ENCODE measurements around the gene ITGA3. TPM values are rescaled to one million over a fixed set of nuclear protein-coding genes. Genes with fewer than 3 reads are reported as not detected.
A peak's percentile ranks its signal among the peaks of the same experiment; 100 is the strongest.

Gene ITGA3
- total and polyA plus RNA-seq, 10 donors: 5.5 to 52.3 (median 32.8) TPM

DNA sequence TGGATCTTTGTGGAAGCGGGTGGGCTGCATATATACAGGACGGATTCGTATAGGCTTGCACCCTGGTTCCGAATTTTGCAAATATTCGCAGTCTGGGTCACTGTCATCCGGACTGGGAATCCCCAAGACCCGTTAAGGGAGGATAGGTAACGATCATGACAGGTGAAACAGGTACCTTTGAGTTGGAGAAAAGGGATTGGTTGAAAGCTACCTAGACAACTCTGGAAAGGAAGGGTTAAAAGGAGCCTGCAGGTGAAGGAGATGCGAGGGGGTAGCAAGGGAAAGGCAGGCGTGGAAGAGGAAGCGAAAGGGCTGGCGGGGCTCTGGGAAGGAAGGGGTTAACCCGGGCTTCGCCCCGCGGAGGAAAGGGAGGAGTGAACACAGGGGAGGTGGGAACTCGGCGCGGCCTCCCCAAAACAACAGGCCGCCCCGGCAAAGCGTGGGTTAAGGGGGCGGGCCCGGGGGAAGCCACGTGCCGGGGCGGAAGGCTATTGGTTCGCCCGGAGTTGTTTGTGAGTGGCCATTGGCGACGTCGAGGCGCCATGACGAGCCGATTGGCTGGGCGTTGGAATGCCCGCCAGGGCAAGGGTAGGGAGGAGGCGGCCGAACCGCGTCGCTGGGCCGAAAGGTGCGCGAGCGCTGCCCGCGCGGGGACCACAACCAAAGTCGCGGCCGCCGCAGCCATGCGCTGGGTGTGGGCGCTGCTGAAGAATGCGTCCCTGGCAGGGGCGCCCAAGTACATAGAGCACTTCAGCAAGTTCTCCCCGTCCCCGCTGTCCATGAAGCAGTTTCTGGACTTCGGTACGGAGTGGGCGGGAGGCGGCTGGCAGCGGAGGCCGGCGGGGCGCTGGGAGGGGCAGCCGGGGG is 39.1 kb downstream of the ITGA3 start, which contains the start of gene PDK2:
Gene PDK2, plus strand, starts transcription at position 599 of the 867 bp plus-strand sequence. Its CDS starts 85 bp downstream, at position 684.
- TF ChIP-seq POLR2AphosphoS5 (IDR thresholded peaks at IDR 0.05): peak; percentile 72 to 91 (median 91)
- TF ChIP-seq, protein P1, sequence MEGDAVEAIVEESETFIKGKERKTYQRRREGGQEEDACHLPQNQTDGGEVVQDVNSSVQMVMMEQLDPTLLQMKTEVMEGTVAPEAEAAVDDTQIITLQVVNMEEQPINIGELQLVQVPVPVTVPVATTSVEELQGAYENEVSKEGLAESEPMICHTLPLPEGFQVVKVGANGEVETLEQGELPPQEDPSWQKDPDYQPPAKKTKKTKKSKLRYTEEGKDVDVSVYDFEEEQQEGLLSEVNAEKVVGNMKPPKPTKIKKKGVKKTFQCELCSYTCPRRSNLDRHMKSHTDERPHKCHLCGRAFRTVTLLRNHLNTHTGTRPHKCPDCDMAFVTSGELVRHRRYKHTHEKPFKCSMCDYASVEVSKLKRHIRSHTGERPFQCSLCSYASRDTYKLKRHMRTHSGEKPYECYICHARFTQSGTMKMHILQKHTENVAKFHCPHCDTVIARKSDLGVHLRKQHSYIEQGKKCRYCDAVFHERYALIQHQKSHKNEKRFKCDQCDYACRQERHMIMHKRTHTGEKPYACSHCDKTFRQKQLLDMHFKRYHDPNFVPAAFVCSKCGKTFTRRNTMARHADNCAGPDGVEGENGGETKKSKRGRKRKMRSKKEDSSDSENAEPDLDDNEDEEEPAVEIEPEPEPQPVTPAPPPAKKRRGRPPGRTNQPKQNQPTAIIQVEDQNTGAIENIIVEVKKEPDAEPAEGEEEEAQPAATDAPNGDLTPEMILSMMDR (IDR thresholded peaks at IDR 0.05 in 8 of 11, conservative IDR thresholded peaks at IDR 0.05 in 3 of 11): peak in 4 of 11 experiments; percentile 23 to 48 (median 39)
- no peak for TF ChIP-seq POLR2A (IDR thresholded peaks at IDR 0.05)
- Histone ChIP-seq H3K4me3 (peak within 1 kb of the TSS; percentile 78 to 98 (median 89)), H3K36me3 (peaks cover 0 to 36% (median 14%) of the 10 kb centered on the region in 6 donors), H3K9me3 (no peaks in the 10 kb centered on the region), H3K27me3 (replicated peaks in 1 of 7) (no peaks in the 10 kb centered on the region), H3K27ac (peak within 1 kb of the TSS; percentile 73 to 90 (median 82)), H3K4me1 (peaks cover 14 to 49% (median 28%) of the 10 kb centered on the region in 6 donors)
- WGBS, 5 donors: 0 to 1% (median 1%) methylated on average over 33 to 68 of the region's 68 CpGs
- peak; percentile 98 for DNase-seq
- intact Hi-C loops (cut with DNase I; ENCODE audit: low total_unique reads): no loop called here

- Histone ChIP-seq H3K36me3 (peaks cover 0 to 38% (median 17%) of the 10 kb centered on the region in 6 donors), H3K4me3 (peak overlapping the region; percentile 78 to 98 (median 89)), H3K4me1 (peaks cover 14 to 54% (median 31%) of the 10 kb centered on the region in 6 donors), H3K27me3 (replicated peaks in 1 of 7) (no peaks in the 10 kb centered on the region), H3K27ac (peak overlapping the region; percentile 71 to 90 (median 82)), H3K9me3 (no peaks in the 10 kb centered on the region)
- TF ChIP-seq POLR2A (IDR thresholded peaks at IDR 0.05): no peak
- TF ChIP-seq, protein P1 (IDR thresholded peaks at IDR 0.05 in 8 of 11, conservative IDR thresholded peaks at IDR 0.05 in 3 of 11): no peak
- no peak for DNase-seq
- intact Hi-C loops (cut with DNase I; ENCODE audit: low total_unique reads): no loop called here
- WGBS, 5 donors: 1 to 2% (median 1%) methylated on average over 12 of the region's 12 CpGs
These were observed 39.7 kb downstream of the ITGA3 start for GRCh38 chr17:50095626-50096037.

- intact Hi-C loops (cut with DNase I; ENCODE audit: low total_unique reads): no loop called here
These were observed 40.2 kb downstream of the ITGA3 start for GRCh38 chr17:50096092-50096491.

More at GRCh38 chr17:50096092-50096491, 40.2 kb downstream of the ITGA3 start:
- 31 to 70% (median 44%) methylated on average over 2 to 6 of the region's 6 CpGs for WGBS, 5 donors
- Histone ChIP-seq H3K36me3 (peaks cover 0 to 43% (median 21%) of the 10 kb centered on the region in 6 donors), H3K27ac (peak overlapping the region in 6 of 8 donors; percentile 74 to 90 (median 85)), H3K4me1 (peaks cover 14 to 59% (median 33%) of the 10 kb centered on the region in 6 donors), H3K9me3 (no peaks in the 10 kb centered on the region), H3K4me3 (peak overlapping the region; percentile 78 to 98 (median 89)), H3K27me3 (replicated peaks in 1 of 7) (no peaks in the 10 kb centered on the region)
- DNase-seq: no peak
- TF ChIP-seq POLR2AphosphoS5 (IDR thresholded peaks at IDR 0.05): no peak
- no peak for TF ChIP-seq POLR2A (IDR thresholded peaks at IDR 0.05)
- TF ChIP-seq, protein P1 (IDR thresholded peaks at IDR 0.05 in 8 of 11, conservative IDR thresholded peaks at IDR 0.05 in 3 of 11): no peak

All from spleen (tissue), 11 donors.